ENCODE results near the gene RTEL1.

Gene RTEL1

GRCh38 chr20:63678071-63678470 is 20.0 kb downstream of the RTEL1 start:
- no peak for TF ChIP-seq CTCF (IDR thresholded peaks at IDR 0.05; ENCODE audit: low read depth, low read length, missing control alignments)
- Histone ChIP-seq H3K4me3 (ENCODE audit: low read depth, low read length) (no peak overlapping the region), H3K27ac (no peak overlapping the region), H3K27me3 (replicated peaks) (no peaks in the 10 kb centered on the region), H3K36me3 (replicated peaks) (peaks cover 12% of the 10 kb centered on the region)
- DNase-seq: no peak
- in situ Hi-C loops (cut with HindIII; ENCODE audit: low pct_ligation_motif_present, low sequenced_read_pairs): loop anchor here (25.0 kb wide), 1 partner anchor 91 kb away; no protein-coding TSS in a partner anchor

- DNase-seq: no peak
- no peak for TF ChIP-seq CTCF (IDR thresholded peaks at IDR 0.05; ENCODE audit: low read depth, low read length, missing control alignments)
- no peak overlapping the region for H3K27ac ChIP-seq
- no peaks in the 10 kb centered on the region for H3K27me3 ChIP-seq (replicated peaks)
- no peak overlapping the region for H3K4me3 ChIP-seq (ENCODE audit: low read depth, low read length)
- peaks cover 12% of the 10 kb centered on the region for H3K36me3 ChIP-seq (replicated peaks)
- in situ Hi-C loops (cut with HindIII; ENCODE audit: low pct_ligation_motif_present, low sequenced_read_pairs): loop anchor here (25.0 kb wide), 1 partner anchor 92 kb away; no protein-coding TSS in a partner anchor
Observed at GRCh38 chr20:63678667-63679465, 20.8 kb downstream of the RTEL1 start.

- Histone ChIP-seq H3K36me3 (replicated peaks) (peaks cover 8% of the 10 kb centered on the region), H3K4me3 (ENCODE audit: low read depth, low read length) (no peak overlapping the region), H3K27me3 (replicated peaks) (no peaks in the 10 kb centered on the region), H3K27ac (no peak overlapping the region)
- no peak for DNase-seq
- no peak for TF ChIP-seq CTCF (IDR thresholded peaks at IDR 0.05; ENCODE audit: low read depth, low read length, missing control alignments)
- in situ Hi-C loops (cut with HindIII; ENCODE audit: low pct_ligation_motif_present, low sequenced_read_pairs): loop anchor here (25.0 kb wide), 1 partner anchor 93 kb away; no protein-coding TSS in a partner anchor
Observed at GRCh38 chr20:63679799-63680305, 21.7 kb downstream of the RTEL1 start.

- H3K4me3 ChIP-seq (ENCODE audit: low read depth, low read length): no peak overlapping the region
- TF ChIP-seq CTCF (IDR thresholded peaks at IDR 0.05; ENCODE audit: low read depth, low read length, missing control alignments): no peak
- in situ Hi-C loops (cut with HindIII; ENCODE audit: low pct_ligation_motif_present, low sequenced_read_pairs): loop anchor here (25.0 kb wide), 1 partner anchor 93 kb away; no protein-coding TSS in a partner anchor
Observed at GRCh38 chr20:63680427-63680826, 22.3 kb downstream of the RTEL1 start.

GRCh38 chr20:63680857-63681608 is 22.9 kb downstream of the RTEL1 start:
- no peak for TF ChIP-seq CTCF (IDR thresholded peaks at IDR 0.05; ENCODE audit: low read depth, low read length, missing control alignments)
- peaks cover 4% of the 10 kb centered on the region for H3K36me3 ChIP-seq (replicated peaks)
- H3K27ac ChIP-seq: no peak overlapping the region
- no peak for DNase-seq
- no peaks in the 10 kb centered on the region for H3K27me3 ChIP-seq (replicated peaks)
- in situ Hi-C loops (cut with HindIII; ENCODE audit: low pct_ligation_motif_present, low sequenced_read_pairs): loop anchor here (25.0 kb wide), 1 partner anchor 94 kb away; no protein-coding TSS in a partner anchor
- H3K4me3 ChIP-seq (ENCODE audit: low read depth, low read length): no peak overlapping the region

More at GRCh38 chr20:63680427-63680826, 22.3 kb downstream of the RTEL1 start:
- Histone ChIP-seq H3K36me3 (replicated peaks) (peaks cover 8% of the 10 kb centered on the region), H3K27me3 (replicated peaks) (no peaks in the 10 kb centered on the region), H3K27ac (no peak overlapping the region)
- DNase-seq: no peak

All from brain microvascular endothelial cell (primary cell).